Activated CD4-positive, CD25-positive, alpha-beta regulatory T cell treated with anti-CD3 and anti-CD28 coated beads, Interleukin-2, amount 50 U/mL, for 24 hours (primary cell): Measurements from ENCODE around the gene TFAM.

Source experiments
- ATAC-seq, 2 donors: fragments of 150-1000 bp; cut with Tn5 transposase; one replicate each; pipeline ENCODE4 v1.10.0; 2021; ENCODE audit warnings: mild to moderate bottlenecking in 1 of 2, moderate library complexity in 1 of 2

TFAM gene

GRCh38 chr10:58436071-58436470 is 50.9 kb downstream of the TFAM start:
- ATAC-seq, result no peak

DNA sequence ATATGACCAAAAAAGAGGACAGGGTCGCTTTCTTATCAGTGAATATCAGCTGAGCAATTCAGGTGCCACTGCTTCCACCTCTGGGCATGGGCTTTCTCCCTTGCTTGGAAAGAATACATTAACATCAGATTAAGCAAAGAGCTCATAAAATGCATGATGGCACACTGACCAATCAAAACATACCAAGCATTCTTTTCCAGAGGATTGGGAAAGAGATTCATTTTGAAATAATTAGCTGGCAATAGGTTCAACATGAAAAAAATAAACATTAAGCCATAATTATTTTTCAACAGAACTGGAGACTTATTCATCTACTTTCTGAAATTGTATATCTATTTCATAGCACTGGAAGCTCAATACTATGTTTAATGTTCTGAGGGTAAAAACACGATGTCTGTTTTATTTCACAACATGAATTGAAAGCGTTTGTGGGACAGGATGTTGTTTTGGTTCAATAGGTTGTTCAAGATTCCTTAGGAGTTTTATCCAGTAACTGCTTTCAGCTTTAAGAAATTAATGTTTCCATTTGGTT is 53.2 kb downstream of the TFAM start:
- ATAC-seq, result no peak

DNA sequence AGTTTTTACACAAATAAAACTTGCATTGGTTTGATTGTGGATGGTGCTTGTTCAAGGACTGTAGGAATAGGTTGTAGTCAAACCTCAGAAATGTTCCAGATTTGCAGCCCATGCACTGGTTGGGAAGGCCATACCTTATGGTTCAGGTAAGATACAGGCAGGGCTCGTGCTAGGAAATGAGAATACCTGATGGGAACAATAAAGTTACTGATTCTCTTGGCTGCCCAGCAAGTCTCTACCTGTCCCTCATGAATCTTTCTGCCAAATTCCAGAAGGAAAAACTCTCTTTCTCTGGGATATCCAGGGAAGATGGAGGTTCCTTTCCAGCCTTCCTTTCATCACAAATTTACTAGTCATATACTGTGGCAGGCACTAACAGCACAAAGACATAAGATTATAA is 53.8 kb downstream of the TFAM start:
- no peak for ATAC-seq

GRCh38 chr10:58439632-58440364 is 54.6 kb downstream of the TFAM start:
- no peak for ATAC-seq

DNA sequence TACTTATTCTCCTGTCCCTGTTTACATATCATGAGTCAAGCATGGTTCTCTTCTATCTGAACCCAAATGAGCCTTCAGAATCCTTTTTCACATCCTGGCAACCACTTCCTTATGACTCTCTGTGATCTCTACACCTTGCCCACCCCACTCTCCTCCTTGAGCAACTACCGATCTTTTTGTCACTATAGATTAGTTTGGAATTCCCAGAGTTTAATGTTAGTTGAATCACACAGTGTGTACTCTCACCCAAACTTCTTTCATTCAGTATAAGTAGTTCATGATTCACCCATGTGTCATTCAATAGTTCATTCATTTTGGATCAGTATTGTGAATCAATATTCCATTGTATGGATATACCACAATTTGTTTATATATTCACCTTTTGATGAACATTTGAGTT is 55.3 kb downstream of the TFAM start:
- no peak for ATAC-seq

DNA sequence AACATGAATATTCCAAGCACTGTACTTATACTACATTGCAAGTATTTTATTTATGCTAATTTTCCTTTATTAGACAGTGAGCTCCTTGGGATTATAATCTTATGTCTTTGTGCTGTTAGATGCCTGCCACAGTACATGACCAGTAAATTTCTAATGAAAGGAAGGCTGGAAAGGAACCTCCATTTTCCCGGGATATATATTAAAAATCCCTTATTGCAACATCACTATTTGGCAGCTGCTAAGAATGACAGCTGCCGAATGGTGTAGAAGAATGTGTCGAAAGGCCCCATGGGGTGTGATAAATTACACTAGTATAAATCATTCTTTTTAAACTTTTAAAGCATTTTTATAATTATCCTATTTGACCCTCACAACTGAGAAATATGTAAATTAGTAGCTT is 59.1 kb downstream of the TFAM start:
- no peak for ATAC-seq

- ATAC-seq, result no peak
Measured at GRCh38 chr10:58444876-58445275, 59.7 kb downstream of the TFAM start.

GRCh38 chr10:58448121-58448935 is 63.1 kb downstream of the TFAM start:
- ATAC-seq, result no peak
